Stimulated activated CD8-positive, alpha-beta memory T cell treated with anti-CD3 and anti-CD28 coated beads, Interleukin-2, amount 100 ng/mL, for 48 hours (primary cell): ENCODE measurements around the gene RERE.

Experiments used
- DNase-seq, 2 donors: peaks; one replicate each; pipeline ENCODE4 v3.0.0-alpha.2; 2020; ENCODE audit warnings: low read depth in 2 of 2

The RERE gene

DNA sequence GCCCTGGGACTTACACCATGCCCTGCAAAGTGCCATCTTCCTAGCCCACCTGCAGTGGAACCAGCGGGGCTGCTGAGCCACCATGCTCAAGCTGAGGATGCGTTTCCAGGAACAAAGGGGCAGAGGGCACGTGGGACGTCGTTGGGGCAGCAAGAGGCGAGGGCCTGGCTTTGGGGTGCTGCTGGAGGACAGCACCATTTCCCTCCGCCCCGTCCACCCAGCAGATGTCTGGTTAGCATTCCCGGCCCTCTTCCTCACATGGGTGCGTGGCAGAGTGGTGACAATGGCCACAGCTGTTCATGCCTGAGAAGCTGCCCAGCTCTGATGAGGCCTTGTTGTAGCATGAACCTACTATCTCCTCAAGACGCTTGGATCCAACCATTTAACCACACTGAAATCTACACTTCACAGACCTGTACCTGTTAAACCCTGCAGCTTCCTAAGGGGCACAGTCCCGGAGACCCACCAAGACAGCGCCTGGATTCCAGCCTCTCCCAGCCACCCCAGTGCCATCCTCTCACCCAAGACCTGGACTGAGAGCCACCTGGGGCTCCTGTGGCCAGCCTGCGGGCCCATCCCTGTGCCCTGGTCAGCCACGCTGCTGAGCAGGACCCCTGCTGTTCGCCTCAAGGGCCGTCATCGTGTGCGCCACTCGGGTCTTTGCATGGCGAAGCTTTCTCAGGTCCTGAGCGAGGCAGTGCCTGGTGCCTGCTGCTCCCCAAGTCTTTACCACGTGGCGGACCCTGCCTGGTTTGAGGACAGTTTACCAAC lies 466.3 kb downstream of the RERE start:
- DNase-seq: no peak

DNA sequence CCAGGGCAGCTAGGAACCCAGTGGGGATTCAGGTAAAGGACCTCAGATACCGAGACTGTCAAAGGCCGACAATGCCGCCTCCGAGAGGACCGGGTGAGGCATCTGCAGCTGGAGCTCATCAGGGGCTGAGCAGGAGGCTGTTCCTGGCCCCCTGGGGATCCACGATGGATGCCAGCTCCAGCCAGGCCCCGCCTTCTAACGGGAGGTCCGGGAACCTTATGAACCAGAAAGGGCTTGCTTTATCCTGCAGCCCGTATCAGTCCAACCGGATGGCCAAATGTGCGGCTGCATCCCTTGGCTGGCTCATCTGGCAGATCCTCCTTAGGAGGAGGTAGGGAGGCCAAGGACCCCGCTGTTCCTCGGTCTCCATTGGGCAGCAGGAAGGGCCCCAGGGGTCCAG lies 467.5 kb downstream of the RERE start:
- no peak for DNase-seq

DNA sequence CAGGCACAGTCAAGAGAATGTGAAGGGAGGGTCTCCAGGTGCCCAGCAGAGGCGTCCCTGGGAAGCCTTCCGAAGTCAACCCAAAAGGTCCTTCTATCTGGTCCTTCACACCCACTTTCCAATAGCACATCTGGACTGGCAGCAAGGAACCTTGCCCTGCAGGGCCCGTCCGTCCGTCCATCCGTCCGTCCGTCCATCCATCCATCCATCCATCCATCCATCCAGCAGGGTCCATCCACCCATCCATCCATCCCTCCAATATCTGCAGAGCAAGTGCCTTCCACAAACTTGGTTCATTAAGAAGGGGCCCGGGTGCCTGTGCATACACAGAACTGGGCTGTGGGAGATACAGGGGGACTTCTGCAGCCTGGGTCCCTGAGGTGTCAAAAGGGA lies 468.0 kb downstream of the RERE start:
- no peak for DNase-seq

- DNase-seq: peak; percentile 42 to 46
Observed at GRCh38 chr1:8348777-8349472, 468.5 kb downstream of the RERE start.

GRCh38 chr1:8348047-8348776 lies 469.2 kb downstream of the RERE start:
- no peak for DNase-seq

DNA sequence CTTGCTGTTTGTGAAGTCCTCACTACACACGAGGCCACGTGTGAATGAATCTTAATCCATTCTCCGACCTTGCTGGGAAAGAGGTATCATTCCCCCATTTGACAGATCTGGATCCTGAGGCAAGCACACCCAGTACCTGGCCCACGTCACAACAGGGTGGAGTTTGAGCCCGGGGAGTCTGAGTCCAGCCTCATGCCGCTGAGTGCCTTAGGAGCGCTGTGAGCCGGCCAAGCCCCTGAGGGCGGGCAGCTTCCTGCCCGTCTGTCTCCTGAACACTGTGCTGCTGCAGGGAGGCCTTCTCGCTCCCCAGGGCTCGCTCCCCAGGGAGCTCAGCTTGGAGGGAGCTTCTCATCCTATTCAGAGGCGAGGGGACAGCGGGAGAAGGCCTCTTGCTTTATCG lies 469.8 kb downstream of the RERE start:
- no peak for DNase-seq

DNA sequence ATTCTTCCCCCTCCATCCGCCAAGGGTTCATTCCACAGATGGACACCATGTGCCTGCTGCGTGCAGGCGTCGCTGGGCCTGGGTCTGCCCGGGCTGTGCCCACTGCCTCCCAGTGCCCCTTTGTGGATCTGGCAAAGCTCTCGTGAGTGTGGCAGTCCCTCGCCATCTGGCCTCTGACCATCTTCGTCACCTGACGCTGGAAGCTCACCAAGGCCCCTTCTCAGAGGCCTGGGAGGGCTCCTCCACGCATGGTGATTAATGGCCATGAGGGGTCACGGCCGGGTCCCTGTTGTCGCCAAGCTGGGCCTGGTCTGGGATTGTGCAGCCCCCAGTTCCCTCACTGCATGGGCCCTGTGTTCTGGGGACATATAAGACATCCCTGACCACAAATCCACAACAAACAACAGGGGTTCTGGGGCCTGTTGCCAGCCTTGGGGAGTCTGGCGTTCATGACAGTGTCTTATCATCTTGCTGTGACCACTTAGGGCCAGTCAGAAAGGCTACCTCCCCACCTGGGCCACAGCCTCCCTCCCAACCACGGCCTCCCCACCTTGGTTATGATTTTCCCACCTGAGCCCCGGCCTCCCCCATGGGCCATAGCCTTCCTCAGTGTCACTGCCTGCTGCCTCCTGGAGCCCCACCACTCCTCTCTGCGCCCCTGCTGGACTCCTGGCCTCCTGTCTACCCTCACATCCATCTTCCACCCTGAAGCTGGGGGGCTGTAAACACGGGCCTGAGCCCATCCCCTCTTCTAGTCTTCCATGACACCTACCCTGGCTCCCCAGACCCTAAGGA lies 471.6 kb downstream of the RERE start:
- DNase-seq: no peak

DNA sequence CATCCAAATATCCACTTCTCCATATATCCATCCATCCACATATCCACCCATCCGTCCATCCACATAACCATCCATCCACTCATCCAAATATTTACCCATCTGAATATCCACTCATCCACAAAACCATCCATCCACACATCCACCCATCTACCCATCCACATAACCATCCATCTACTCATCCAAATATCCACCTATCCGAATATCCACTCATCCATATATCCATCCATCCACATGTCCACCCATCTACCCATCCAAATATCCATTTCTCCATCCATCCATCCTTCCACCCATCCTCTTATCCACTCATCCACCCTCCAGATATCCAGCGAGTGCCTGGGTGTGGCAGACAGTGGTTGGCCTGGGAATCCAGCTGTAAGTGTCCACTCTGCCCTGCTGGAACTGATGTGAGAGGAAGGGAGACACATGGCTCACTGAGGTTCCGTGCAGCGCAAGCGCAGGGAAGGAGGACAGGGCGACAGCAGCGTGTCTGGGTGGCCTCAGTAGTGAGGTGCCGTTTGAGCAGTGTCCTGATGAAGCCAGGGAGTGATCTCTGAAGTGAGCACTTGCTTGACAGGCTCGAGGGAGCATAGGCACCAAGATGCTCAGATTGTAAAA lies 472.4 kb downstream of the RERE start:
- DNase-seq: no peak

- DNase-seq: no peak
Observed at GRCh38 chr1:8343464-8344001, 473.9 kb downstream of the RERE start.

DNA sequence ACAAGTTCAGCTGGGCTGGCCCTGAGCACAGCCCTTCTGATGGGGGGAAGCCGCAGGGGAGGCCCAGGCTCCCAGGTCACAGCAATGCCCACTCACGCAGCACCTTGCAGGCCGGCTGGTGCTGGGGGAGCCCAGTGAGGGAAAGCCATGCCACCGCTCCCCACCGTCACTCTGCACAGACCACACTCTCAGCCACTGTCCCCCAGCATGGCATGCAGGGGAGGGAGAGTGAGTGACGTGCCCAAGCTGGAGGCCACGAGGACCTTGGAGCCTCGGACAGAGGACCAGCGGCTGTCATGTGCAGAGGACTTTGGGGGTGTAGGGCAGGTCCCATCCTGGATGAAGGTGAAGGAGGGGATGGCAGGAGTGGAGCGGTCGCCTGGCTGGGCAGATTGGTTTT lies 474.4 kb downstream of the RERE start:
- no peak for DNase-seq

DNA sequence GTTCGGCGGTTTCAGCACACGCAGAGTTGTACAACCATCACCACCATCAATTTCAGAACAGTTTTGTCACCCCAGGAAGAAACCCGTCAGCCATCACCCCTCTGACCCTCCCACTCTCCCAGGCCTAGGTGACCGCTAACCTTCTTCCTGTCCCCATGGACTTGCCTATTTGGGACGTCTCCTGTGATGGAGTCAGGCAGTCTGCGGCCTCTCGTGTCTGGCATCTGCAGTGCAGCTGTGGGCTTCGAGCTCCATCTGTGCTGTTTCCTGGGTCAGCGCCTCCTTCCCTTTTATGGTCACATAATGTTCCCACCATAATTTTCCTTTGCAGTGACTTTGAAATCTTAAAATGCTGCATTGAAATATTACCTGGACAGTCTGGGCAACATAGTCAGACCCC lies 475.1 kb downstream of the RERE start:
- no peak for DNase-seq

- DNase-seq: no peak
Observed at GRCh38 chr1:8340448-8340847, 477.0 kb downstream of the RERE start.

GRCh38 chr1:8339203-8339600 lies 478.2 kb downstream of the RERE start:
- no peak for DNase-seq

DNA sequence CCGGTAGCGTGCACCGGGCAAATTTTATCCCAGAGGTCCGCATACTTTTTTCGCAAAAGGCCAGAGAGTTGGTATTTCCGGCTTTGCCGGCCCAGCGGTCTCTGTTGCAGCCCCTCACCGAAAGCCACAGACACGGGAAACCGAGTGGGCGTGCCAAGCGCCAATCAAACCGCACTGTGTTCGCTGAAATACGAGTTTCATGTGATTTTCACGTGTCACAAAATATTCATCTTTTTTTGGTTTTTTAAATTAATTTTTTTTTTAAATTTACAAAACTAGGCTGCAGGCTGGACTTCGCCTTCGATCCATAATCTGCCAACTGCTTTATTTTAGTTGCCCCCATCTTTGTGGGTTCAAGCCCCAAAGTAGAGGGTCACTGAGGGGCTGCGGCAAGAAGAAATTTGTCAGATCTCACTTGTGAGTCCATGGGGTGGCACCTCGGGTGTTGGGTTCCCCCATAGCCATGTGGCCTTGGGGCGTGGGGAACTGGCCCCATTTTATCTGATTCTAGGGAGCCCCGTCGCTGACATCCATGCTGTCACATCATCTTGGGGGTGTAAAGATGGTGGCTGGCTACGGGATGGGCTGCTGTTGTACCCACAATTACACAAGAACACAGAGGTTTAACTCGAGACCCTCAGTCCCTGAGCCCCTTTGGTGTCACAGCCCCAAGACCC lies 478.8 kb downstream of the RERE start:
- DNase-seq: no peak

DNA sequence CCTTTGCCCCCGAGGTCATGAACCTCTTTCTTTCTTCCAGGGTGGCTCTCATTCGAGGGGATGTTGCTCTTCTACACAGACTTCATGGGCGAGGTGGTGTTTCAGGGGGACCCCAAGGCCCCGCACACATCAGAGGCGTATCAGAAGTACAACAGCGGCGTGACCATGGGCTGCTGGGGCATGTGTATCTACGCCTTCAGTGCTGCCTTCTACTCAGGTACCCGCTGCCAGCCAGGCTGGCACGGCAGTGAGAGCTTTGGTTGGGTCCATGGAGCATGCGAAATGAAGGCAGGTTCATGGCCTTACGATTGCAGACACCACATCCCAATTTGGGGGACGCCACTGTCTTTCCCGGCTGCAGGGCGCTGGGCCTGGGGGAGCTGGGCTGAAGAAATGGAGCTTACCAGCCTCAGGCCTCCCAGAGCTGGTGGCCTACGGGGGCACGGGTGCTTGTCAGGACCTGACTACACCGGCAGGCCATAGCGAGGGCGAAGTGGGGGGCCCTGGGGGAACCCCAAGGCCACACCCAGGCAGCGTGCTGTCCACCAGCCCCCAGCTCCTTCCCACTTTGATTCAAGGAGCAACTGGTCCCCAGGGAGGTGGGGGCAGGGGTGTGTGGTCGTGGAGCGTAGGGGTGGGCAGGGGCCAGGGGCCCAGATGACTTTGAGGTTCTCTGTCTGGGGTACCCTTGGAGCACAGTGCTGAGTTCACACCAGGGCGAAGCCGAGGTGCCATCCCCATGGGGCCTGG lies 479.5 kb downstream of the RERE start:
- no peak for DNase-seq

- no peak for DNase-seq
Observed at GRCh38 chr1:8335246-8335645, 482.2 kb downstream of the RERE start.

GRCh38 chr1:8334106-8334851 lies 483.2 kb downstream of the RERE start:
- no peak for DNase-seq

DNA sequence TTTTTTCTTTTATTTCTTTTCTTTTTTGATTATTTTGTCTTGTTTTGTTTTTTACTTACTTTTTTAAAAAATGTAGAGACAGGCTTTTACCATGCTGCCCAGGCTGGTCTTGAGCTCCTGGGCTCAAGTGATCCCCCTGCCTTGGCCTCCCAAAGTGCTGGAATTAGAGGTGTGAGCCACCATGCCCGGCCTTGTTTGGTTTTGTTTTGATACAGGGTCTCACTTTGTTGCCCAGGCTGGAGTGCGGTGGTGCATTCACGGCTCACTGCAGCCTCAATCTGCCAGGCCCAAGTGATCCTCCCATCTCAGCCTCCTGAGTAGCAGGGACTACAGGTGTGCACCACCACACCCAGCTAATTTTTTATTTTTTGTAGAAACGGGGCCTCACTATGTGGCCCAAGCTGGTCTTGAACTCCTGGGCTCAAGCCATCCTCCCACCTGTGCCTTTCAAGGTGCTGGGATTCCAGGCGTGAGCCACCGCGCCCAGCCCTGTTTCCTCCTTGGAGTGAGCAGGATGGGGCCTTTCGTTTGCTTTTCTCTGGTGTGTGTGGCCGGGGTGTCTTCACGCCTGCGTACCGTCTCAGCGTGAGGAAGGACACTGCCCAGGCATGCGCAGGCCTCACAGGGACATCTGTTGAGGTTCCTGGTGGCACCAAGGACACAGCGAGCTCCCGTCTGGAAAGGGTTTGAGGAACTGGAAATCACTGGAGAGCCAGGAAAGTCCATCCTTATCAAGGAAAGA lies 484.0 kb downstream of the RERE start:
- no peak for DNase-seq

DNA sequence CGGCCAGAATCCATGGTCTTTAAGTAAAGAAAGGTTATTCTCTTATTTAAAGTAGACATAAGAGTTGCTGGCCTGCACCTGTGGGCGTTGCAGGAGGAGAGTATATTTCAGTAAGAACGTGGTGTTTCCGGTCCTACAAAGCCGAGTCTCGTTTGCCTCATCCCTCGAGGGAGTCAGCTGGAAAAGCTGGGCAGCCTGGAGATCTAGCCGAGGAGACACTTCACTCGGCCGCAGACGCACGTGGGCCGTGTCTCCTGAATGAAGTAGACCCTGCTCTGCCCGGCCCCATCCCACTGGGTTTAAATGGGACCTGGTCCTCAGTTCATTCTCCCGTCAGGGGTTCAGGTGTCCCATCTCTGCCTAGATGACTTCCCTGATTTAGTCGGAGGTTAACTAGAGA lies 484.6 kb downstream of the RERE start:
- no peak for DNase-seq
